GM19193 (cell line): ENCODE measurements around the gene GNAS.

Experiments used
- POLR2A ChIP-seq: IDR thresholded peaks from 4 replicates; pipeline ENCODE4 v1.6.1; 2011; ENCODE audit not compliant: insufficient read depth, insufficient read length; ENCODE audit errors: extremely low read depth

GNAS gene

DNA sequence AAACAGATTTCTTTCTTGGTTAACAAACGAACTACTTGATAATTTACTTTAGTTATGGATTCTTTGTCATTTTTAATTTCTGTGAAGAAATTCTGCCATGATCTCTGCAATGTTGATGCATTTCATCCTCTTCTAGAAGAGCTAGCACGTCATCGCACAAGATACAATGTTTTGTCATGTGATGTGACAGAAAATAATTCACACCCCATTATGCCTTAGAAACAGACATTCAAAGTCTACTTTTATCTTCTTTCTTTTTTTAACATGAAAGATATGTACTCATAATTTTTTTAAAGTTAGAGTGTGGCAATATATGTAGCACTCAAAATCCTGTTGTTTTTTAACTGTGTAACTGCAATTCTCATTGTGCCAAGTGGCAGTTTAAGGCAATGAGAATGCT, 89.0 kb downstream of the GNAS start:
- no peak for TF ChIP-seq POLR2A

DNA sequence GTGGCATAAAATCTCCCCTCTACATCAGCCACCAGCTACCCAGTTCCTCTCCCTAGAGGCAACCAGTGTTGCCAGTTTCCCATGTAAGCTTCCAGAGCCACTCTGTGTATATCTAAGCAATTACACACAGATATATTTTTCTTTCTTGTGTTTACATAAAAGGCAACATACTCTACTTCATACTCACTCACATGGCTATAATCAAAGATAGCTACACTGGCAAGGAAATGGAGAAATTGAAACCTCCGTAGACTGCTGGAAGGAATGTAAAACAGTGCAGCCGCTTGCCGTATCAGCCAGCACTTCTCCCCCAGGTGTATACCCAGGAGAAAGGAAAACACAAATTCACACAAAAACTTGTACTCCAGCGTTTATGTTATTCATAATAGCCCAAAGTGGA, 90.0 kb downstream of the GNAS start:
- no peak for TF ChIP-seq POLR2A

DNA sequence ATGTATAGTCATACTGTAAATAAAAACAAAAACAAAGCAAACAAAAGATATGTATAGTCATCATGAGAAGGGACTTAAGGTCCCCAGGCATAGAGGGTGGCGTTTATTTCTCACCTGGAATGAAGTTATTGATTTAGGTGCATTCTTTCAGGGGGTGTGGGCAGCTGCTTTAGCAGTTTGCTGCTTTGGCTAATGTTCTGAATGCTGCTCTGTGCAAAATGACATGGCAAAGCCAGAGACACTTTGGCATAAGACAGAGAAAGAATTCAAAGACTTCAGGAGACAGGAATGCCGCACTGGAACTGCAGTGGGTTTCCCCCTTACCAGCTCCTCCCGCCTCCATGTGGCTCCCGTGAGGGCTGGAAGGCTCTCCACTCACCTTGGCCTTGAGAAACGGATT, 92.1 kb downstream of the GNAS start:
- no peak for TF ChIP-seq POLR2A

DNA sequence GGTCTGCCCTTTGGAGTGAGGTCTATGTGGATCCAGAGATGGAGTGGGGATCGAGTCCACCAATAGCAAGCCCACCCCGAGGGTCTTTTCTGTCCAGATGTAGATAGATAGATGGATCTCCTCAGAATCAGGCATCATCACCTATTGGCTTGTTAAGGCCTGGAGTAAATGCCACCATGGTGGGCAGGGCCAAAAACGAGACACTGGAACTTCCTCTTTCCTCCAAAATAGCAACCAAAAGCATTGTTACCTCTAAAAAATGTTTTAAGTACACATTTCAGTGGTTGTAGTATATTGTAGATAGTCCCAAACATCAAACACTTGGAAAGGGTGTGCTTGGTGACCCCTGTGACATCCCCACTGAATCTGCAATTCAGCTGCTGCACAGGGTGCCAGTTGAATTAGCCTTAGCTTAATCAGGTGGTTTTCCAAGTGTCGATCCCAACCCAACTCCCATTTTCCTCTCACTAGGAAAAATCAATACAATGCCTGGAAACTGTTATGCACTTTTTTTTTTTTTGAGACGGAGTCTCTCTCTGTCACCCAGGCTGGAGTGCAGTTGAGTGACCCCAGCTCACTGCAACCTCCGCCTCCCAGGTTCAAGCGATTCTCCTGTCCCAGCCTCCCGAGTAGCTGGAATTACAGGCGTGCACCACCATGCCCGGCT, 93.6 kb downstream of the GNAS start:
- TF ChIP-seq POLR2A = no peak

DNA sequence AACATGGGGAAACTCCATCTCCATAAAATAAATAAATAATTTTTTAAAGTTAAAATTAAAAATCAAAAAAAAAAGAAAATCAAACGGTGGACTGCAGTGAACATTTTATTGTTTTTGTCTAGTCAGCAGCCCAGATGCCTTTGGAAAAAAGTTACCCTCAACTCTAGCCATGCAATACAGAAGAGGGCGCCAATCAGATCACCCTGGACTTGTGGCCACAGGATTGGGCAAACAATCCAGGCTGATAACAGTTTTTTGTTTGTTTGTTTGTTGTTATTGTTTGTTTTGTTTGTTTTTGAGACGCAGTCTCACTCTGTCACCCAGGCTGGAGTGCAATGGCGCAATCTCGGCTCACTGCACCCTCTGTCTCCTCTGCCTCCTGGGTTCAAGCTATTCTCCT, 98.1 kb downstream of the GNAS start:
- TF ChIP-seq POLR2A = no peak

DNA sequence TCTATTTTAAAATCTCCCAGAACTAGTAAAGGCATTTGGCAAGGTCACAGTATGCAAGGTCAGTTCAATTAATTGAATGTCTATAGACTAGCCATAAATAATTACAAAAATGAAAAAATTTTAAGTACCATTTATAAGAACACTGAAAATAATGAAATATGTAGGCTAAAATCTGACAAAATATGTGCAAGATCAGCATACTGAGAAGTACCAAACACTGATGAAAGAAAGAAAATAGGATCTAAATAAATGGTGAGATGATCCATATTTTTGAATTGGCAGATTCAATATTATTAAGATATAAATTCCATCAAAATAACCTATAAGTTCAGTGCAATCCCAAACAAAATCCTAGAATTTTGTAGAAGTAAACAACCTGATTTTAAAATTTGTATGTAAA, 100.5 kb downstream of the GNAS start:
- no peak for TF ChIP-seq POLR2A

DNA sequence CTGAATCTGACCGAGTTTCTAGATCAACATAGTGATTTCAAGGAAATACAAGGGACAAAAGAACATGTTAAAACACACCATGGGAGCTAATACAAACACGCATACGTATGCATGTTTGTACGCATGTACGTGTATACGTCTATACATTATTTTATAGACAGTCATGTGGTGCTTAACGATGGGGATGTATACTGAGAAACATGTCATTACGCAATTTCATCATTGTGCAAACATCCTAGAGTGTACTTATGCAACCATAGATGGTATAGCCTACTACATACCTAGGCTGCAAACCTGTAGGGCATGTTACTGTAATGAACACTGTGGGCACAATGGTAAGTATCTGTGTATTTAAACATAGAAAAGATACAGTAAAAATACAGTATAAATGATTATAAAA, 103.6 kb downstream of the GNAS start:
- TF ChIP-seq POLR2A = no peak

DNA sequence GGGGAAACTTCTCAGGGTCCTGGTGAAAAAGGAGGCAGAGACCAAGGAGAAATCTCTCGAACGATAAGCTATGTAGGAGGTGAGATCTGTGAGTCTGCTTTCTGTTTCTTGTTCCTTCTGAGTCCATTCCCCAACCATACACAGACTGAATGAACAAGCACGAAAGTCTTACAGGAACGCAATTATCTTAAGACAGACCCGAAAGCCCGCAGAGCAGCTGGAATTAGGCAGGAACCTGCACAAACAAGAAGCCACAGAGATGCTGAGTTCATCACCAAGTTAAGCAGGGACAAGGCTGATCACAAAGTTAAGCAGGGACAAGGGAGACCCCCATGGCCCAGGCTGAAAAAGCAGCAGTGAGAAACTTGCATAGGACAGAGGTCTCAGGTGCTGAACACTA, 107.1 kb downstream of the GNAS start:
- no peak for TF ChIP-seq POLR2A
